ENCODE measurements around the gene UGT1A10. TPM values are rescaled to one million over a fixed set of nuclear protein-coding genes. Genes with fewer than 3 reads are reported as not detected.
A peak's percentile ranks its signal among the peaks of the same experiment; 100 is the strongest.
"Not testable (repeated sequence)": the region's sequence is repeated elsewhere in the genome, so short reads cannot be mapped to it uniquely, and the experiment has no call there.

UGT1A10 gene
- total RNA-seq, 1 donor from 2014 or later, result 47.5 TPM

DNA sequence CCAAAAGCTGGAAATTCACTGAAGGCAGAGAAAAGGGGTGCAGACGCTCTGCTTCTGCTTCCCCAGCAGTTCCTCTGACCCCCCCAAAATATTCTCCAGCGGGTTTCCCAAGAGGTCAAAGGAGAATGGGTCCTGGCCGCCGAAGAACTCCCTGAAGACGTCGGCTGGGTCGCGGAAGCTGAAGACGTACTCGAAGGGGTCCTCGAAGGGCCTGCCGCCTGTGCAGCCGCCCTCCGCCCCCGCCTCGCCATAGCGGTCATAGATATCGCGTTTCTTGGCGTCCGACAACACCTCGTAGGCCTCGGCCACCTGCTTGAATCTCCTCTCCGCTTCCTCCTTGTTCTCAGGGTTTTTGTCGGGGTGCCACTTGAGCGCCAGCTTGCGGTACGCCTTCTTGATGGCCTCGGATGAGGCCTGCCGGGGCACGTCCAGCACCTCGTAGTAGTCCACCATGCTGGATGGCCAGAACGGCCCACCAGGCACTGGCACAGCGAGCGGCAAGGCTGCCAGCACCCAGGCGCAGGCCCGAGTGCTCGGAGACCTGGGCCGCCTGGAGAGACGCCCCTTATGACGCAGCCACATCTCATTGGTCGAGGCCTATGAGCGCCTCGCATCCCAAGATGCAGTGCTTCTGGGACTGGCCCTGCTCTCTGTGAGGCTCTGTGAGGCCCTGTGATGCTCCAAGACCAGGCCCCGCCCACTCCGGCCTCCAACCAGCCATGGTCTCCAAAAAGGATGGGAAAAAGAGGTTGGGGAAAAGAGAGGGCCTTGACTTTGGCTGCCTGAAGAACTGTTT lies 107.4 kb downstream of the UGT1A10 start:
- no peak for DNase-seq (ENCODE audit: low spot score)

DNA sequence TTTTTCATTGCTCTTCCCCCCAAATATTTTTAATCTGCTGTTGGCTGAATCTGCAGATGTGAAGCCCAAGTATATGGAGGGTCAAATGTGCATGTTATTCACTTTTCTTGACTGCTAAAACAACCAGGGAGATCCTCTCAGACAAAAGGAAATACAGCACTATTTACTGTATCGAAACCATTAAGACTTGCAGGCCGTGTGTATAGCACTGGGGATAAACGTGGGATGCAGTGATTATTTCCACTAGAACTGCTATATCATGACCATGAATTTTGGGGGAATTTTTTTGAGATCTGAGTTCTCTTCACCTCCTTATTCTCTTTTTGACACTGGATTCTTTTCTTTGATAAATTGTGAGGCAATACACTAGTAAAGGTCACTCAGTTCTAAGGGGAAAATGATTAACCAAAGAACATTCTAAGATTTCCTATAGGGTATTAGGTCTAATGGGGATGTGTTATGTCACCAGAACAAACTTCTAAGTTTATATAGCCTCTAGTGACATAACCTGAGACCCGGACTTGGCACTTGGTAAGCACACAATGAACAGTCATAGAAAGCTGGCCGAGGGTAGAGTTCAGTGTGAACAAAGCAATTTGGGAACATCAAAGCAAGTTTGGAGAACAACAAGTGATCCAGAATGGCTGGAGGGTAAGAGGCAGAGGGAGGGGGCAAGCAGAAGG lies 109.0 kb downstream of the UGT1A10 start:
- DNase-seq (ENCODE audit: low spot score), result no peak

- not testable (repeated sequence) for DNase-seq (ENCODE audit: low spot score)
Observed at GRCh38 chr2:233745838-233746237, 109.6 kb downstream of the UGT1A10 start.

- no peak for DNase-seq (ENCODE audit: low spot score)
Observed at GRCh38 chr2:233746475-233747282, 110.4 kb downstream of the UGT1A10 start.

DNA sequence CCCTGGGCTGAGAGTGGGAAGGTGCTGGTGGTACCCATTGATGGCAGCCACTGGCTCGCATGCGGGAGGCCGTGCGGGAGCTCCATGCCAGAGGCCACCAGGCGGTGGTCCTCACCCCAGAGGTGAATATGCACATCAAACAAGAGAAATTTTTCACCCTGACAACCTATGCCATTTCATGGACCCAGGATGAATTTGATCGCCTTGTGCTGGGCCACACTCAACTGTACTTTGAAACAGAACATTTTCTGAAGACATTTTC lies 111.0 kb downstream of the UGT1A10 start:
- DNase-seq (ENCODE audit: low spot score), result no peak

GRCh38 chr2:233750689-233751088 lies 114.4 kb downstream of the UGT1A10 start:
- not testable (repeated sequence) for DNase-seq (ENCODE audit: low spot score)

DNA sequence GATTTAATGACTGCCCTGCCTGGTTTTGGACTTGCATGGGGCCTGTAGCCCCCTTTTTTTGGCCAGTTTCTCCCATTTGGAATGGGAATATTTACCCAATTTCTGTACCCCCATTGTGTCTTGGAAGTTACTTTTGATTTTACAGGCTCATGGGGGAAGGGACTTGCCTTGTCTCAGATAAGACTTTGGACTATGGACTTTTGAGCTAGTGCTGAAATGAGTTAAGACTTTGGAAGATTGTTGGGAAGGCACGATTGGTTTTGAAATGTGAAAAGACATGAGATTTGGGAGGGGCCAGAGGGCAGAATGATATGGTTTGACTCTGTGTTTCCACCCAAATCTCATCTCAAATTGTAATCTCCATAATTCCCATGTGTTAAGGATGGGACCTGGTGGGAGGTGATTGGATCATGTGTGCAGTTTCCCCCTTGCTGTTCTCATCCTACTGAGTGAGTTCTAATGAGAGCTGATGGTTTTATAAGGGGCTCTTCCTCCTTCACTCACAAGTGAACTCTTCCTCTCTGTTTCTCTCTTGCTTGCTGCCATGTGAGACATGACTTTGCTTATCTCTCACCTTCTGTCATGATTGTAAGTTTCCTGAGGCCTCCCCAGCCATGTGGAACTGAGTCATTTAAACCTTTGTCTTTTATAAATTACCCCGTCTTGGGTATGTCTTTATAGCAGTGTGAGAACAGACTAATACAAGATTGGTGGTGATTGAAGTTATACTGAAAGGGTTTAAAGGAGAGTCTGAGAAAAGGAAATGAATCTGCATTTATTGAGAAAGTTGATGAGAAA lies 115.2 kb downstream of the UGT1A10 start:
- not testable (repeated sequence) for DNase-seq (ENCODE audit: low spot score)

GRCh38 chr2:233754872-233755611 lies 118.8 kb downstream of the UGT1A10 start:
- no peak for DNase-seq (ENCODE audit: low spot score)

GRCh38 chr2:233756429-233757081 lies 120.3 kb downstream of the UGT1A10 start:
- DNase-seq (ENCODE audit: low spot score), result peak; percentile 56

DNA sequence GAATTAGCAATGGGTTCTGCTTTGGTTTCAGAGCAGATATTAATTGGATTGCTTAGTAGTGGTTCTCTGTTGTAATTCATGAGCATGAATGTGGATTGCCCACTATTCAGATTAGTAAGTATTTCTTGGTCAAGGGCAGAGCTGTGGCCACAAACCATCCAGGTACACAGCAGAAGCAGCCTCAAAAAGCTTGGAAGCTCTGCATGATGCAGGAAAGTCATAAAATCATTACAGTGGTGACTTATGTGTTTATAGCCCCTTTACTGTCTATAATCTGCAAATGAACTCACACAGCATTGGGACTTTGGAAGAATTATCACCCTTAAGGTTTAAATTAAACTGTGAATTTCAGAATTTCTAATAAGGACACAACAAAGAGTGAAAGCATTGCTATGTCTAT lies 121.9 kb downstream of the UGT1A10 start:
- DNase-seq (ENCODE audit: low spot score), result no peak

DNA sequence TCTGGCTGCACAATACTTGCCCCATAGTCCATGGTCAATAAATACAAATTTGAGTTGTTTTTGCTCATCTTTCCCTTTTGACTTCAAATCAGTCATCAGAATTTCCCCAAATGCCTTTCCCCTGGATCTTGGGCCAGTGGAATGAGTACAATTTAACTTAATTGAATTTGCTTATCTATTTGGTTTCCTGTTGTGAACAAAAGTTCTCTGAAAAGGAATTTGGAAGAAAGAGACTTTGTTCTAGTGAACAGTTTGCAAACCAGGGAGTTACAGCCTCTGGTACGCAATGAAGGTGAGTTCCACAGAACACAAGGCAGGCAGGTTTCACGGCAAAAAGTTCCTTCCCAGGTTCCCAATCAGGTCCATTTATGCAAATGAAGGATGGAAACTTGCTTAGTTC lies 122.6 kb downstream of the UGT1A10 start:
- DNase-seq (ENCODE audit: low spot score), result no peak

- DNase-seq (ENCODE audit: low spot score), result peak; percentile 28
Observed at GRCh38 chr2:233760043-233760442, 123.8 kb downstream of the UGT1A10 start, which contains the start of gene UGT1A1. Gene UGT1A1 (plus strand): TSS chr2:233760270. CDS start chr2:233760288, 18 bp downstream.

GRCh38 chr2:233761040-233761769 lies 125.0 kb downstream of the UGT1A10 start:
- no peak for DNase-seq (ENCODE audit: low spot score)

GRCh38 chr2:233764264-233764663 lies 128.0 kb downstream of the UGT1A10 start:
- peak; percentile 14 for DNase-seq (ENCODE audit: low spot score)

DNA sequence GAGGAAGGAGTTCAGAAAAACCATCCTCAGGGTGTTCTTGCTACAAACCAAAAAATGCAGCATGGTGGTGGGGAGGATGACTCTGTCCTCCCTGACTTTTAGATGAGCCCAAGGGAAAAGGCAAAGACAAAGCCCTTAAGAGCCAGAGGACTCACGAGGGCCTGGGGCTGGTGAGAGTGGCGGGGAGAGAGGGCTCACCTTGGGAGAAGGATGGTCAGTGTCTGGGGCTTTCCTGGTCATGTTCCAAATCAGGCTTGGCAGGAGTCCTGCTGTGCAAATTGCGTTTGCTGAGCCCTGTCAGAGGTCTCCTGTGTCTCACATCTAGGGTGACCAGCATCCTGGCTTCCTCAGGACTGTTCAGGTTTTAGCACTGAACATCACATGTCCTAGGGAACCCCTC lies 128.5 kb downstream of the UGT1A10 start:
- no peak for DNase-seq (ENCODE audit: low spot score)

DNA sequence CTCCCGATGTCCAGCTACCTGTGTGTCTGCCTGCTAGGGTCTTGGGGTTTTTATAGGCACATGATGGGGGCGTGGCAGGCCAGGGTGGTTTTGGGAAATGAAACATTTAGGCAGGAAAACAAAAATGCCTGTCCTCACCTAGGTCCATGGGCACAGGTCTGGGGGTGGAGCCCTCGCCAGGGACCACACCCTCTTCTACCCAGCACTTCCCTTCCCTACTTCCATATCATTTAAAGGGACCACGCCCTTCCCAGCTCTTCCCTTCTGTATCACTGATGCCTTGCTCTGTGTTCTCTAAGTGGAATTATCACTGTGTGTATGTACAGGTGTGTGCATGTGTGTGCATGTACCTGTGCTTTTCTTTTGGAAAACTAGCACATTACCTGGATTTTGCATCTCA lies 130.2 kb downstream of the UGT1A10 start:
- no peak for DNase-seq (ENCODE audit: low spot score)

- no peak for DNase-seq (ENCODE audit: low spot score)
Observed at GRCh38 chr2:233768076-233768475, 131.8 kb downstream of the UGT1A10 start.

- no peak for DNase-seq (ENCODE audit: low spot score)
Observed at GRCh38 chr2:233769260-233769659, 133.0 kb downstream of the UGT1A10 start.

- no peak for DNase-seq (ENCODE audit: low spot score)
Observed at GRCh38 chr2:233772153-233772552, 135.9 kb downstream of the UGT1A10 start.

DNA sequence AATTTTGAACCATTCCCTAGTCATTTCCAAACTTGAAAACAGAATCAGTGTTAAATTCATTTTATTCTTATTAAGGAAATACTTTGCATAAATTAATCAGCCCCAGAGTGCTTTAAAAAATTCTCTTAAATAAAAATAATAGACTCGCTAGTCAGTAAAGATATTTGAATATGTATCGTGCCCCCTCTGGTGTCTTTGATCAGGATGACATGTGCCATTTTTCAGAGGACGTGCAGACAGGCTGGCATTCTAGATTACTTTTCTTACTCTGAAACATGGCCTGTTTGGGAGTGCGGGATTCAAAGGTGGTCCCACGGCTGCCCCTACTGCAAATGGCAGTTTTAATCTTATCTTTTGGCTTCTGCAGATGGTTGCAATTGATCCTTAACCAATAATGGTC lies 136.3 kb downstream of the UGT1A10 start:
- DNase-seq (ENCODE audit: low spot score), result no peak

Data from mucosa of gallbladder (tissue), 1 donor.